HEK293 (cell line): Measurements from ENCODE around the gene SPTLC1.
A peak's percentile ranks its signal among the peaks of the same experiment; 100 is the strongest.

Experiments
- AEBP2 ChIP-seq: fragments of 450-650 bp; formaldehyde crosslinking; IDR thresholded peaks from 2 replicates; pipeline ENCODE4 v1.5.1; 2016; ENCODE audit warnings: missing biosample characterization, missing genetic modification characterization, borderline replicate concordance
- BCL11B ChIP-seq: fragments of 450-650 bp; formaldehyde crosslinking; IDR thresholded peaks from 2 replicates; pipeline ENCODE4 v1.5.1; 2016; ENCODE audit warnings: low read depth, missing biosample characterization, missing genetic modification characterization
- GLI4 ChIP-seq: fragments of 450-650 bp; formaldehyde crosslinking; IDR thresholded peaks from 2 replicates; pipeline ENCODE4 v1.5.1; 2016; ENCODE audit warnings: missing biosample characterization, missing genetic modification characterization
- HIC1 ChIP-seq: fragments of 450-650 bp; formaldehyde crosslinking; IDR thresholded peaks from 2 replicates; pipeline ENCODE4 v1.5.1; 2016; ENCODE audit warnings: missing biosample characterization, missing genetic modification characterization
- HOXD13 ChIP-seq: sonication (generic); formaldehyde crosslinking; IDR thresholded peaks from 2 replicates; pipeline ENCODE4 v1.8.0; 2022; ENCODE audit warnings: missing genetic modification reagents, borderline replicate concordance
- MZF1 ChIP-seq: fragments of 450-650 bp; formaldehyde crosslinking; IDR thresholded peaks from 2 replicates; pipeline ENCODE4 v1.5.1; 2017; ENCODE audit warnings: missing biosample characterization, missing genetic modification characterization, borderline replicate concordance
- OVOL3 ChIP-seq: fragments of 450-650 bp; formaldehyde crosslinking; IDR thresholded peaks from 2 replicates; pipeline ENCODE4 v1.5.1; 2016; ENCODE audit warnings: missing biosample characterization, missing genetic modification characterization
- PATZ1 ChIP-seq: fragments of 450-650 bp; formaldehyde crosslinking; IDR thresholded peaks from 2 replicates; pipeline ENCODE4 v1.5.1; 2016; ENCODE audit warnings: missing biosample characterization, missing genetic modification characterization
- PRDM1 ChIP-seq: fragments of 450-650 bp; formaldehyde crosslinking; IDR thresholded peaks from 2 replicates; pipeline ENCODE4; 2016; ENCODE audit warnings: missing biosample characterization, missing genetic modification characterization
- PRDM4 ChIP-seq: fragments of 450-650 bp; formaldehyde crosslinking; IDR thresholded peaks from 2 replicates; pipeline ENCODE4 v1.5.1; 2017; ENCODE audit warnings: missing biosample characterization, missing genetic modification characterization
- PRDM6 ChIP-seq: fragments of 450-650 bp; formaldehyde crosslinking; IDR thresholded peaks from 2 replicates; pipeline ENCODE4 v1.5.1; 2017; ENCODE audit warnings: missing biosample characterization, missing genetic modification characterization
- SP3 ChIP-seq: fragments of 450-650 bp; formaldehyde crosslinking; IDR thresholded peaks from 2 replicates; pipeline ENCODE4 v1.5.1; 2016; ENCODE audit warnings: missing biosample characterization, missing genetic modification characterization
- ZFP69B ChIP-seq: fragments of 450-650 bp; formaldehyde crosslinking; IDR thresholded peaks from 2 replicates; pipeline ENCODE4 v1.5.1; 2016; ENCODE audit warnings: missing biosample characterization, missing genetic modification characterization
- ZNF2 ChIP-seq: fragments of 450-650 bp; formaldehyde crosslinking; IDR thresholded peaks from 2 replicates; pipeline ENCODE4 v1.5.1; 2016; ENCODE audit warnings: missing biosample characterization, missing genetic modification characterization
- ZNF24 ChIP-seq: fragments of 450-650 bp; formaldehyde crosslinking; IDR thresholded peaks from 2 replicates; pipeline ENCODE4 v1.5.1; 2016; ENCODE audit warnings: missing biosample characterization, missing genetic modification characterization
- ZNF280D ChIP-seq: fragments of 450-650 bp; formaldehyde crosslinking; IDR thresholded peaks from 2 replicates; pipeline ENCODE4 v1.5.1; 2016; ENCODE audit warnings: missing biosample characterization, missing genetic modification characterization
- ZNF366 ChIP-seq: fragments of 450-650 bp; formaldehyde crosslinking; conservative IDR thresholded peaks from 2 replicates; pipeline ENCODE4 v1.5.1; 2016; ENCODE audit warnings: missing biosample characterization, missing genetic modification characterization
- ZNF433 ChIP-seq: fragments of 450-650 bp; formaldehyde crosslinking; IDR thresholded peaks from 2 replicates; pipeline ENCODE4 v1.5.1; 2016; ENCODE audit warnings: missing biosample characterization, missing genetic modification characterization, low read depth
- ZNF549 ChIP-seq: fragments of 450-650 bp; IDR thresholded peaks from 2 replicates; pipeline ENCODE4 v1.5.1; 2018; ENCODE audit warnings: missing biosample characterization, missing genetic modification characterization, mild to moderate bottlenecking, inconsistent platforms, moderate library complexity
- ZNF585B ChIP-seq: fragments of 450-650 bp; formaldehyde crosslinking; IDR thresholded peaks from 2 replicates; pipeline ENCODE4 v1.5.1; 2016; ENCODE audit warnings: missing biosample characterization, missing genetic modification characterization
- ZNF660 ChIP-seq: fragments of 450-650 bp; IDR thresholded peaks from 2 replicates; pipeline ENCODE4 v1.5.1; 2018; ENCODE audit warnings: missing biosample characterization, mild to moderate bottlenecking, missing genetic modification characterization

SPTLC1 gene

GRCh38 chr9:92115071-92115858 is at the start of gene SPTLC1 (continued):
- TF ChIP-seq PRDM6 (tag by site-specific recombination) (no peak), PATZ1 (tag by site-specific recombination) (no peak), GLI4 (tag by site-specific recombination) (no peak), MZF1 (no peak), ZNF366 (tag by site-specific recombination) (no peak), SP3 (tag by site-specific recombination) (peak; percentile 96), ZFP69B (tag by site-specific recombination) (no peak), OVOL3 (tag by site-specific recombination) (no peak), HOXD13 (CRISPR knock-in tag) (no peak), PRDM4 (tag by site-specific recombination) (no peak), ZNF2 (tag by site-specific recombination) (peak; percentile 42; the same call in 1 of the 2 replicates), ZNF24 (0 out of 2 replicates have a peak, but pooled peaks have one; percentile 28), BCL11B (tag by site-specific recombination) (no peak), ZNF660 (tag by site-specific recombination) (peak; percentile 51; the same call in 1 of the 2 replicates), ZNF433 (no peak), PRDM1 (tag by site-specific recombination) (0 out of 2 replicates have a peak, but pooled peaks have one; percentile 8), ZNF549 (tag by site-specific recombination) (no peak), ZNF585B (tag by site-specific recombination) (no peak), HIC1 (tag by site-specific recombination) (no peak), AEBP2 (no peak), ZNF280D (tag by site-specific recombination) (no peak)
